Upper lobe of left lung (tissue), 4 donors: Measurements from ENCODE around the gene LAPTM4A.

Experiments used
- CTCF ChIP-seq, 6 experiments: fragments of 450-650 bp in 4 of 6; fragments of 200-600 bp in 2 of 6; sonication (generic) in 2 of 6; IDR thresholded peaks; one replicate each; pipeline ENCODE4 v1.5.1; 2016 to 2019; ENCODE audit warnings: antibody characterized with exemption in 6 of 6
- EP300 ChIP-seq, 4 donors: sonication (generic); formaldehyde crosslinking; IDR thresholded peaks; one replicate each; pipeline ENCODE4 v1.5.1; 2017; ENCODE audit warnings: antibody characterized with exemption in 4 of 4, control low read depth in 2 of 4
- POLR2A ChIP-seq, 4 donors: fragments of 450-650 bp; IDR thresholded peaks; one replicate each; pipeline ENCODE4 v1.5.1; 2016 to 2017; ENCODE audit warnings: antibody characterized with exemption in 4 of 4, mild to moderate bottlenecking in 2 of 4
- POLR2AphosphoS5 ChIP-seq, 2 donors: sonication (generic); formaldehyde crosslinking; IDR thresholded peaks; one replicate each; pipeline ENCODE4 v1.5.1; 2017; ENCODE audit warnings: antibody characterized with exemption in 2 of 2

GRCh38 chr2:20044778-20045177 is 6.7 kb downstream of the LAPTM4A start:
- TF ChIP-seq POLR2AphosphoS5 (IDR thresholded peaks at IDR 0.05) (no peak), POLR2A (IDR thresholded peaks at IDR 0.05) (no peak), EP300 (IDR thresholded peaks at IDR 0.05) (no peak), CTCF (IDR thresholded peaks at IDR 0.05) (no peak)
